Fibroblast of lung (primary cell): ENCODE results near the gene FNDC3B. TPM values are rescaled to one million over a fixed set of nuclear protein-coding genes. Genes with fewer than 3 reads are reported as not detected.

Experiments
- DNase-seq, 2 donors: peaks; one replicate each; pipeline versions ENCODE4 v3.0.0 to v3.0.0-alpha.2; 2010; ENCODE audit warnings: low read depth in 2 of 2
- H2AFZ ChIP-seq: 2 replicates; pipeline ENCODE4 v1.5.1; 2012; ENCODE audit warnings: low read length, control low read depth, inconsistent platforms
- H3K27ac ChIP-seq: 2 replicates; pipeline ENCODE4 v1.5.1; 2011; ENCODE audit warnings: low read length, control low read depth; ENCODE audit not compliant: insufficient read depth
- H3K27me3 ChIP-seq: 2 replicates; pipeline ENCODE4 v1.5.1; 2011; ENCODE audit warnings: mild to moderate bottlenecking, low read length; ENCODE audit not compliant: control insufficient read depth, insufficient read depth
- H3K36me3 ChIP-seq: 2 replicates; pipeline ENCODE4 v1.5.1; 2011; ENCODE audit warnings: low read length; ENCODE audit not compliant: control insufficient read depth, insufficient read depth
- H3K4me1 ChIP-seq: 2 replicates; pipeline ENCODE4 v1.5.1; 2011; ENCODE audit warnings: low read length; ENCODE audit not compliant: control insufficient read depth, insufficient read depth; ENCODE audit errors: extremely low read depth
- H3K4me2 ChIP-seq: 2 replicates; pipeline ENCODE4 v1.5.1; 2011; ENCODE audit warnings: low read length, control low read depth; ENCODE audit not compliant: insufficient read depth; ENCODE audit errors: extremely low read depth
- H3K4me3 ChIP-seq, 4 experiments: fragments of 200-600 bp in 1 of 4; sonication (generic) in 1 of 4; replicated peaks in 1 of 4; 2 replicates each; pipeline ENCODE4 v1.5.1; 2011 to 2016; ENCODE audit warnings: low read length in 4 of 4, low read depth in 3 of 4, mild to moderate bottlenecking in 3 of 4, control low read depth in 2 of 4, inconsistent platforms in 1 of 4, mixed read lengths in 1 of 4; ENCODE audit not compliant: insufficient read depth in 1 of 4; ENCODE audit errors: control extremely low read depth in 1 of 4
- H3K79me2 ChIP-seq: 2 replicates; pipeline ENCODE4 v1.5.1; 2012; ENCODE audit warnings: mild to moderate bottlenecking, low read length, inconsistent platforms; ENCODE audit not compliant: control insufficient read depth, insufficient read depth
- H3K9ac ChIP-seq: 2 replicates; pipeline ENCODE4 v1.5.1; 2011; ENCODE audit warnings: mild to moderate bottlenecking, low read length, control low read depth; ENCODE audit not compliant: insufficient read depth
- H3K9me3 ChIP-seq: 2 replicates; pipeline ENCODE4 v1.5.1; 2012; ENCODE audit warnings: low read depth, low read length; ENCODE audit not compliant: control insufficient read depth, insufficient read depth
- H4K20me1 ChIP-seq: 2 replicates; pipeline ENCODE4 v1.5.1; 2011; ENCODE audit warnings: low read length; ENCODE audit not compliant: control insufficient read depth, insufficient read depth; ENCODE audit errors: extremely low read depth
- CTCF ChIP-seq, 2 donors: IDR thresholded peaks in 1 of 2; conservative IDR thresholded peaks in 1 of 2; 1 replicate in 1 of 2; 2 replicates in 1 of 2; pipeline ENCODE4 v1.5.1; 2011 to 2012; ENCODE audit warnings: low read length in 2 of 2, control low read depth in 1 of 2, inconsistent platforms in 1 of 2, low read depth in 1 of 2, mild to moderate bottlenecking in 1 of 2
- EZH2 ChIP-seq: IDR thresholded peaks from 2 replicates; pipeline ENCODE4 v1.5.1; 2012; ENCODE audit warnings: low read length, control low read depth, mild to moderate bottlenecking; ENCODE audit errors: missing control alignments
- polyA plus RNA-seq, 2 donors: library from polyadenylated mRNA; depleted of rRNA in 1 of 2; stranded (reverse) in 1 of 2; unstranded in 1 of 2; fragments of >200 nt; gene quantifications; 2 replicates each; pipeline ENCODE4 v1.2.1, GENCODE V29; 2011 to 2012; ENCODE audit warnings: missing spikeins in 1 of 2
- total RNA-seq: library from RNA; depleted of rRNA; stranded (reverse); fragments of >200 nt; gene quantifications from 2 replicates; pipeline ENCODE4 v1.2.1, GENCODE V29; 2014

Gene FNDC3B
- total and polyA plus RNA-seq, 2 donors (not counting 1 experiment from before 2014, with no cell fraction given): 26.1 to 76.8 TPM

- Histone ChIP-seq H3K27ac (peak overlapping the region; percentile 4), H4K20me1 (peaks cover 2% of the 10 kb centered on the region), H3K36me3 (peaks cover 1% of the 10 kb centered on the region), H3K9ac (no peak overlapping the region), H3K4me3 (no peak overlapping the region), H3K4me1 (peaks cover 24% of the 10 kb centered on the region), H3K9me3 (no peaks in the 10 kb centered on the region), H3K4me2 (no peak overlapping the region), H3K79me2 (peaks cover 70% of the 10 kb centered on the region), H2AFZ (no peak overlapping the region), H3K27me3 (no peaks in the 10 kb centered on the region)
- no peak for DNase-seq
- TF ChIP-seq CTCF (conservative IDR thresholded peaks at IDR 0.05 in 1 of 2, IDR thresholded peaks at IDR 0.05 in 1 of 2; ENCODE audit: low read depth in 1 of 2, low read length in 2 of 2): no peak
- no peak for TF ChIP-seq EZH2
Observed at GRCh38 chr3:172154768-172155664, 115.6 kb downstream of the FNDC3B start.

- Histone ChIP-seq H3K79me2 (peaks cover 67% of the 10 kb centered on the region), H3K4me2 (no peak overlapping the region), H3K36me3 (peaks cover 1% of the 10 kb centered on the region), H3K27ac (no peak overlapping the region), H3K4me1 (peaks cover 28% of the 10 kb centered on the region), H4K20me1 (peaks cover 2% of the 10 kb centered on the region), H3K27me3 (no peaks in the 10 kb centered on the region), H3K4me3 (no peak overlapping the region), H2AFZ (no peak overlapping the region), H3K9ac (no peak overlapping the region), H3K9me3 (no peaks in the 10 kb centered on the region)
- DNase-seq: peak in 1 of 2 donors; percentile 52
- TF ChIP-seq CTCF (conservative IDR thresholded peaks at IDR 0.05 in 1 of 2, IDR thresholded peaks at IDR 0.05 in 1 of 2; ENCODE audit: low read depth in 1 of 2, low read length in 2 of 2): no peak
- no peak for TF ChIP-seq EZH2
Observed at GRCh38 chr3:172155897-172156585, 116.7 kb downstream of the FNDC3B start.

DNA sequence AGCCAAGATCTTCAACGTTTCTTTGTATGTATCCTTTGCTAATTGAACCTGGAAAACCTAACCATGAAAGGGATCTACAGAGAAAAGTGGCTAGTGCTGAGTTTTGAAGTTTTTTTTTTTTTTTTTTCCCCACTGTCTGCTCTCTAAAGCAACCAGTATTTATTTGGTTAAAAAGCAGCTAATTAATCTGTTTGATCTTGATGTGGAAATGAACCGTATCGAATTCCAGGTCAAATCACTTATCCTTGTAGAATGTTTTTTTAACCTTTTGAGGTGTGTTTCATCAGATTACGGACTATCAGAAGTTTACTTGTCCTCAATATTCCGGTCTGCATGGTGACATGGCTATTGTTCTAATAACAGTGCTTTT lies 117.2 kb downstream of the FNDC3B start:
- Histone ChIP-seq H3K9ac (no peak overlapping the region), H3K4me2 (no peak overlapping the region), H3K9me3 (no peaks in the 10 kb centered on the region), H3K36me3 (peaks cover 1% of the 10 kb centered on the region), H3K4me3 (no peak overlapping the region), H2AFZ (no peak overlapping the region), H3K79me2 (peaks cover 67% of the 10 kb centered on the region), H3K27me3 (no peaks in the 10 kb centered on the region), H4K20me1 (peaks cover 2% of the 10 kb centered on the region), H3K27ac (no peak overlapping the region), H3K4me1 (peaks cover 28% of the 10 kb centered on the region)
- no peak for DNase-seq
- TF ChIP-seq CTCF (conservative IDR thresholded peaks at IDR 0.05 in 1 of 2, IDR thresholded peaks at IDR 0.05 in 1 of 2; ENCODE audit: low read depth in 1 of 2, low read length in 2 of 2) (no peak), EZH2 (no peak)
